Measurements from ENCODE around the gene BMPR1A.

Gene BMPR1A

GRCh38 chr10:86970162-86970981 is 214.0 kb downstream of the BMPR1A start:
- Histone ChIP-seq H3K4me3 (ENCODE audit: control insufficient read depth in 1 of 7, extremely low read depth in 1 of 7, insufficient read depth in 4 of 7, low read depth in 2 of 7, low read length in 6 of 7) (peak overlapping the region; percentile 30 to 82 (median 56)), H3K27me3 (replicated peaks in 2 of 5; ENCODE audit: control insufficient read depth in 4 of 5, insufficient read depth in 5 of 5, low read length in 4 of 5) (peaks cover 0 to 45% (median 25%) of the 10 kb centered on the region in 5 experiments), H3K9me3 (ENCODE audit: control extremely low read depth in 1 of 5, control insufficient read depth in 4 of 5, insufficient read depth in 2 of 5, low read depth in 1 of 5, low read length in 4 of 5) (no peaks in the 10 kb centered on the region), H3K36me3 (ENCODE audit: control insufficient read depth in 4 of 4, insufficient read depth in 4 of 4, low read length in 3 of 4) (no peaks in the 10 kb centered on the region), H3K4me1 (ENCODE audit: control extremely low read depth in 1 of 4, control insufficient read depth in 4 of 4, insufficient read depth in 4 of 4, low read length in 3 of 4) (peaks cover 0 to 50% (median 36%) of the 10 kb centered on the region in 4 experiments), H3K27ac (ENCODE audit: insufficient read depth in 1 of 2, low read depth in 1 of 2, low read length in 2 of 2, poor library complexity in 1 of 2, severe bottlenecking in 2 of 2) (peak overlapping the region in 1 of 2 experiments; percentile 34)
- peak in 1 of 3 donors; percentile 37 for DNase-seq
- ChIA-PET CTCF (interaction anchor here (1.2 to 2.1 kb wide), 6 partner anchors 10 to 125 kb away, joined by 3 to 9 read pairs (median 6); partner anchors contain the start of genes MMRN2 and SHLD2), POLR2A (no interaction called here)
- WGBS (ENCODE audit: insufficient coverage) = 22% methylated on average over 23 of the region's 30 CpGs

- Histone ChIP-seq H3K36me3 (ENCODE audit: control insufficient read depth in 4 of 4, insufficient read depth in 4 of 4, low read length in 3 of 4) (no peaks in the 10 kb centered on the region), H3K27ac (ENCODE audit: insufficient read depth in 1 of 2, low read depth in 1 of 2, low read length in 2 of 2, poor library complexity in 1 of 2, severe bottlenecking in 2 of 2) (peak overlapping the region in 1 of 2 experiments; percentile 34), H3K4me1 (ENCODE audit: control extremely low read depth in 1 of 4, control insufficient read depth in 4 of 4, insufficient read depth in 4 of 4, low read length in 3 of 4) (peaks cover 0 to 50% (median 34%) of the 10 kb centered on the region in 4 experiments), H3K4me3 (ENCODE audit: control insufficient read depth in 1 of 7, extremely low read depth in 1 of 7, insufficient read depth in 4 of 7, low read depth in 2 of 7, low read length in 6 of 7) (peak overlapping the region; percentile 30 to 82 (median 56)), H3K9me3 (ENCODE audit: control extremely low read depth in 1 of 5, control insufficient read depth in 4 of 5, insufficient read depth in 2 of 5, low read depth in 1 of 5, low read length in 4 of 5) (no peaks in the 10 kb centered on the region), H3K27me3 (replicated peaks in 2 of 5; ENCODE audit: control insufficient read depth in 4 of 5, insufficient read depth in 5 of 5, low read length in 4 of 5) (peaks cover 0 to 45% (median 25%) of the 10 kb centered on the region in 5 experiments)
- WGBS (ENCODE audit: insufficient coverage) = 0% methylated on average over 20 of the region's 20 CpGs
- POLR2A ChIA-PET = interaction anchor here (0.6 kb wide), 2 partner anchors 11 to 77 kb away, joined by 3 to 5 read pairs; no protein-coding TSS in a partner anchor
- CTCF ChIA-PET = interaction anchor here (1.3 to 2.1 kb wide), 3 partner anchors 14 to 125 kb away, joined by 3 to 7 read pairs (median 3); partner anchors contain the start of genes MMRN2 and SHLD2
- DNase-seq = no peak
Observed at GRCh38 chr10:86970982-86971231, 214.5 kb downstream of the BMPR1A start.

GRCh38 chr10:86971232-86971991 is 215.0 kb downstream of the BMPR1A start:
- DNase-seq = peak; percentile 86 to 94 (median 91)
- Histone ChIP-seq H3K4me3 (ENCODE audit: control insufficient read depth in 1 of 7, extremely low read depth in 1 of 7, insufficient read depth in 4 of 7, low read depth in 2 of 7, low read length in 6 of 7) (peak overlapping the region; percentile 4 to 82 (median 56)), H3K9me3 (ENCODE audit: control extremely low read depth in 1 of 5, control insufficient read depth in 4 of 5, insufficient read depth in 2 of 5, low read depth in 1 of 5, low read length in 4 of 5) (no peaks in the 10 kb centered on the region), H3K27me3 (replicated peaks in 2 of 5; ENCODE audit: control insufficient read depth in 4 of 5, insufficient read depth in 5 of 5, low read length in 4 of 5) (peaks cover 0 to 45% (median 25%) of the 10 kb centered on the region in 5 experiments), H3K4me1 (ENCODE audit: control extremely low read depth in 1 of 4, control insufficient read depth in 4 of 4, insufficient read depth in 4 of 4, low read length in 3 of 4) (peaks cover 0 to 45% (median 32%) of the 10 kb centered on the region in 4 experiments), H3K36me3 (ENCODE audit: control insufficient read depth in 4 of 4, insufficient read depth in 4 of 4, low read length in 3 of 4) (no peaks in the 10 kb centered on the region), H3K27ac (ENCODE audit: insufficient read depth in 1 of 2, low read depth in 1 of 2, low read length in 2 of 2, poor library complexity in 1 of 2, severe bottlenecking in 2 of 2) (peak overlapping the region in 1 of 2 experiments; percentile 34)
- POLR2A ChIA-PET = interaction anchor here (0.6 kb wide), 2 partner anchors 11 to 77 kb away, joined by 3 to 5 read pairs; no protein-coding TSS in a partner anchor
- 2% methylated on average over 39 of the region's 66 CpGs for WGBS (ENCODE audit: insufficient coverage)
- CTCF ChIA-PET = interaction anchor here (1.3 to 2.1 kb wide), 3 partner anchors 14 to 124 kb away, joined by 3 to 7 read pairs (median 3); partner anchors contain the start of genes MMRN2 and SHLD2

GRCh38 chr10:86972613-86973380 is 216.4 kb downstream of the BMPR1A start:
- no peaks in the 10 kb centered on the region for H3K36me3 ChIP-seq (ENCODE audit: control insufficient read depth in 4 of 4, insufficient read depth in 4 of 4, low read length in 3 of 4)
- H3K4me3 ChIP-seq (ENCODE audit: control insufficient read depth in 1 of 7, extremely low read depth in 1 of 7, insufficient read depth in 4 of 7, low read depth in 2 of 7, low read length in 6 of 7) = no peak overlapping the region
- POLR2A ChIA-PET = no interaction called here
- no peaks in the 10 kb centered on the region for H3K9me3 ChIP-seq (ENCODE audit: control extremely low read depth in 1 of 5, control insufficient read depth in 4 of 5, insufficient read depth in 2 of 5, low read depth in 1 of 5, low read length in 4 of 5)
- H3K27ac ChIP-seq (ENCODE audit: insufficient read depth in 1 of 2, low read depth in 1 of 2, low read length in 2 of 2, poor library complexity in 1 of 2, severe bottlenecking in 2 of 2) = no peak overlapping the region
- CTCF ChIA-PET = no interaction called here
- DNase-seq = no peak
- peaks cover 0 to 33% (median 21%) of the 10 kb centered on the region in 5 experiments for H3K27me3 ChIP-seq (replicated peaks in 2 of 5; ENCODE audit: control insufficient read depth in 4 of 5, insufficient read depth in 5 of 5, low read length in 4 of 5)
- H3K4me1 ChIP-seq (ENCODE audit: control extremely low read depth in 1 of 4, control insufficient read depth in 4 of 4, insufficient read depth in 4 of 4, low read length in 3 of 4) = peaks cover 0 to 35% (median 27%) of the 10 kb centered on the region in 4 experiments
- 94% methylated on average over 11 of the region's 11 CpGs for WGBS (ENCODE audit: insufficient coverage)

GRCh38 chr10:86974484-86974883 is 218.1 kb downstream of the BMPR1A start:
- Histone ChIP-seq H3K4me3 (ENCODE audit: control insufficient read depth in 1 of 7, extremely low read depth in 1 of 7, insufficient read depth in 4 of 7, low read depth in 2 of 7, low read length in 6 of 7) (no peak overlapping the region), H3K27ac (ENCODE audit: insufficient read depth in 1 of 2, low read depth in 1 of 2, low read length in 2 of 2, poor library complexity in 1 of 2, severe bottlenecking in 2 of 2) (no peak overlapping the region), H3K4me1 (ENCODE audit: control extremely low read depth in 1 of 4, control insufficient read depth in 4 of 4, insufficient read depth in 4 of 4, low read length in 3 of 4) (peaks cover 0 to 23% (median 18%) of the 10 kb centered on the region in 4 experiments), H3K27me3 (replicated peaks in 2 of 5; ENCODE audit: control insufficient read depth in 4 of 5, insufficient read depth in 5 of 5, low read length in 4 of 5) (peaks cover 0 to 16% (median 6%) of the 10 kb centered on the region in 5 experiments), H3K36me3 (ENCODE audit: control insufficient read depth in 4 of 4, insufficient read depth in 4 of 4, low read length in 3 of 4) (no peaks in the 10 kb centered on the region), H3K9me3 (ENCODE audit: control extremely low read depth in 1 of 5, control insufficient read depth in 4 of 5, insufficient read depth in 2 of 5, low read depth in 1 of 5, low read length in 4 of 5) (no peaks in the 10 kb centered on the region)
- WGBS (ENCODE audit: insufficient coverage) = 97% methylated on average over 5 of the region's 7 CpGs
- ChIA-PET CTCF (no interaction called here), POLR2A (no interaction called here)
- no peak for DNase-seq

GRCh38 chr10:86976362-86977056 is 220.1 kb downstream of the BMPR1A start:
- ChIA-PET CTCF (no interaction called here), POLR2A (no interaction called here)
- Histone ChIP-seq H3K4me1 (ENCODE audit: control extremely low read depth in 1 of 4, control insufficient read depth in 4 of 4, insufficient read depth in 4 of 4, low read length in 3 of 4) (peaks cover 0 to 7% (median 5%) of the 10 kb centered on the region in 4 experiments), H3K27ac (ENCODE audit: insufficient read depth in 1 of 2, low read depth in 1 of 2, low read length in 2 of 2, poor library complexity in 1 of 2, severe bottlenecking in 2 of 2) (no peak overlapping the region), H3K9me3 (ENCODE audit: control extremely low read depth in 1 of 5, control insufficient read depth in 4 of 5, insufficient read depth in 2 of 5, low read depth in 1 of 5, low read length in 4 of 5) (no peaks in the 10 kb centered on the region), H3K27me3 (replicated peaks in 2 of 5; ENCODE audit: control insufficient read depth in 4 of 5, insufficient read depth in 5 of 5, low read length in 4 of 5) (peaks cover 0 to 4% (median 0%) of the 10 kb centered on the region in 5 experiments), H3K36me3 (ENCODE audit: control insufficient read depth in 4 of 4, insufficient read depth in 4 of 4, low read length in 3 of 4) (no peaks in the 10 kb centered on the region), H3K4me3 (ENCODE audit: control insufficient read depth in 1 of 7, extremely low read depth in 1 of 7, insufficient read depth in 4 of 7, low read depth in 2 of 7, low read length in 6 of 7) (no peak overlapping the region)
- WGBS (ENCODE audit: insufficient coverage) = 100% methylated on average over 4 of the region's 5 CpGs
- no peak for DNase-seq

Measured in common myeloid progenitor, CD34-positive (primary cell).